ENCODE results near the gene ATP8B4. TPM values are rescaled to one million over a fixed set of nuclear protein-coding genes. Genes with fewer than 3 reads are reported as not detected.

ATP8B4 gene, protein sequence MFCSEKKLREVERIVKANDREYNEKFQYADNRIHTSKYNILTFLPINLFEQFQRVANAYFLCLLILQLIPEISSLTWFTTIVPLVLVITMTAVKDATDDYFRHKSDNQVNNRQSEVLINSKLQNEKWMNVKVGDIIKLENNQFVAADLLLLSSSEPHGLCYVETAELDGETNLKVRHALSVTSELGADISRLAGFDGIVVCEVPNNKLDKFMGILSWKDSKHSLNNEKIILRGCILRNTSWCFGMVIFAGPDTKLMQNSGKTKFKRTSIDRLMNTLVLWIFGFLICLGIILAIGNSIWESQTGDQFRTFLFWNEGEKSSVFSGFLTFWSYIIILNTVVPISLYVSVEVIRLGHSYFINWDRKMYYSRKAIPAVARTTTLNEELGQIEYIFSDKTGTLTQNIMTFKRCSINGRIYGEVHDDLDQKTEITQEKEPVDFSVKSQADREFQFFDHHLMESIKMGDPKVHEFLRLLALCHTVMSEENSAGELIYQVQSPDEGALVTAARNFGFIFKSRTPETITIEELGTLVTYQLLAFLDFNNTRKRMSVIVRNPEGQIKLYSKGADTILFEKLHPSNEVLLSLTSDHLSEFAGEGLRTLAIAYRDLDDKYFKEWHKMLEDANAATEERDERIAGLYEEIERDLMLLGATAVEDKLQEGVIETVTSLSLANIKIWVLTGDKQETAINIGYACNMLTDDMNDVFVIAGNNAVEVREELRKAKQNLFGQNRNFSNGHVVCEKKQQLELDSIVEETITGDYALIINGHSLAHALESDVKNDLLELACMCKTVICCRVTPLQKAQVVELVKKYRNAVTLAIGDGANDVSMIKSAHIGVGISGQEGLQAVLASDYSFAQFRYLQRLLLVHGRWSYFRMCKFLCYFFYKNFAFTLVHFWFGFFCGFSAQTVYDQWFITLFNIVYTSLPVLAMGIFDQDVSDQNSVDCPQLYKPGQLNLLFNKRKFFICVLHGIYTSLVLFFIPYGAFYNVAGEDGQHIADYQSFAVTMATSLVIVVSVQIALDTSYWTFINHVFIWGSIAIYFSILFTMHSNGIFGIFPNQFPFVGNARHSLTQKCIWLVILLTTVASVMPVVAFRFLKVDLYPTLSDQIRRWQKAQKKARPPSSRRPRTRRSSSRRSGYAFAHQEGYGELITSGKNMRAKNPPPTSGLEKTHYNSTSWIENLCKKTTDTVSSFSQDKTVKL
- 9.4 TPM for total RNA-seq
- long read RNA-seq, full-length matches to known transcripts: 1 of 4 reads
- long read RNA-seq, partial matches to known transcripts: 0 of 4 reads
- long read RNA-seq, other reads (novel, unspliced or antisense): 3 of 4 reads

DNA sequence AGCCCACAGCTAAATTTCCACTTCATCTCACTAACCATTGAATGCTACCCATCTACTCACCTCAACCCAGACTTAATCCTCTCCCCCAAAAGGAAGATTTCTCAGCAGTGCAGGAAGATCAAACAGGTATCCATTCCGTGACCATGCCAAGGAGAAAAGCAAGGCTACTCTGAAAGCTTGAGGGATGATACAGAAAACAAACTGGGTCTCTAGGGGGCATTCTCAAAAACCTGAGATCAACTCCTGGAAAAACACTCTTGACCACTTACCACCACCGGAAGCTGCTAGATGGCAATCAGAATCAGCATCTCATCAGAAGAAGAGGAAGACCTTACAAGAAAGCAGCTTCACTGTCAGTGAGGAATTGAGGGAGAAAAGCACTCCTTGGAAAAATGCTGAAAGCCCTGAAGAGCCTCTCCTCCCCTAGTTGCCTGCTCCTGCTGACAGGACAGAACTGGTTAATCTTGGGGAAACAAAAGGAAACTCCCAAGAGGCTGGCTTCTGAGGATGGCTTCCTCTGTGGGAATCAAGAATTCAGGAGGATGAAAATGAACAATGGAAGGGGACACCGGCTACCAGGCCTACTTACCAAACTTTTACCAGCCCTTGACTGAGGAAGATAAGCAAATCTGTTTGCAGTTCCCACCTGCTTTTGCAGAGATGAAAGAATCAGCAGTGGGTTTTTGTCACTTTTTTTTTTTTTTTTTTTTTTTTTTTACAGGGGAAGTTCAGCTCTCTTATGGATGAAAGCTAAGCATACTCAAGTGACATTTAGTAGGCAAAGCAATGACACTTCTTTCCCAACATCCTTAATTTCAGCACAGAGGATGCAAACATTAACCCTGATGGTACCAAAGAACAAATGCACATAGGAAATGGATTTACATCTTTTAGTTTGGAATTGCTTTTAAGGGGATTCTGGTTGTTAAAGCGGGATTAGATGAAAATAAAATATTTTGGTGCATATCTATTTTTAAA is at the start of gene ATP8B4:
ATP8B4 (minus strand) TSS at position 171 of the 978 bp plus-strand sequence. CDS start 12,267 bp downstream, outside the sequence.
- H3K27me3 ChIP-seq: no peaks in the 10 kb centered on the region
- no peak for ATAC-seq
- no peaks in the 10 kb centered on the region for H3K4me1 ChIP-seq
- intact Hi-C loops (cut with DNase I): no loop called here
- H3K9me3 ChIP-seq: no peaks in the 10 kb centered on the region
- DNase-seq: no peak
- H3K36me3 ChIP-seq: no peaks in the 10 kb centered on the region
- H3K4me3 ChIP-seq: no peak within 1 kb of the TSS
- TF ChIP-seq, protein P1, sequence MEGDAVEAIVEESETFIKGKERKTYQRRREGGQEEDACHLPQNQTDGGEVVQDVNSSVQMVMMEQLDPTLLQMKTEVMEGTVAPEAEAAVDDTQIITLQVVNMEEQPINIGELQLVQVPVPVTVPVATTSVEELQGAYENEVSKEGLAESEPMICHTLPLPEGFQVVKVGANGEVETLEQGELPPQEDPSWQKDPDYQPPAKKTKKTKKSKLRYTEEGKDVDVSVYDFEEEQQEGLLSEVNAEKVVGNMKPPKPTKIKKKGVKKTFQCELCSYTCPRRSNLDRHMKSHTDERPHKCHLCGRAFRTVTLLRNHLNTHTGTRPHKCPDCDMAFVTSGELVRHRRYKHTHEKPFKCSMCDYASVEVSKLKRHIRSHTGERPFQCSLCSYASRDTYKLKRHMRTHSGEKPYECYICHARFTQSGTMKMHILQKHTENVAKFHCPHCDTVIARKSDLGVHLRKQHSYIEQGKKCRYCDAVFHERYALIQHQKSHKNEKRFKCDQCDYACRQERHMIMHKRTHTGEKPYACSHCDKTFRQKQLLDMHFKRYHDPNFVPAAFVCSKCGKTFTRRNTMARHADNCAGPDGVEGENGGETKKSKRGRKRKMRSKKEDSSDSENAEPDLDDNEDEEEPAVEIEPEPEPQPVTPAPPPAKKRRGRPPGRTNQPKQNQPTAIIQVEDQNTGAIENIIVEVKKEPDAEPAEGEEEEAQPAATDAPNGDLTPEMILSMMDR (IDR thresholded peaks at IDR 0.05): no peak
- H3K27ac ChIP-seq: no peak within 1 kb of the TSS

GRCh38 chr15:50168379-50168778 is 49.3 kb upstream of the ATP8B4 start:
- intact Hi-C loops (cut with DNase I): no loop called here
- Histone ChIP-seq H3K4me1 (no peaks in the 10 kb centered on the region), H3K9me3 (no peaks in the 10 kb centered on the region), H3K4me3 (no peak overlapping the region), H3K27me3 (no peaks in the 10 kb centered on the region), H3K36me3 (no peaks in the 10 kb centered on the region), H3K27ac (no peak overlapping the region)
- ATAC-seq (no peak), DNase-seq (no peak)
- TF ChIP-seq, protein P1 (IDR thresholded peaks at IDR 0.05): no peak

DNA sequence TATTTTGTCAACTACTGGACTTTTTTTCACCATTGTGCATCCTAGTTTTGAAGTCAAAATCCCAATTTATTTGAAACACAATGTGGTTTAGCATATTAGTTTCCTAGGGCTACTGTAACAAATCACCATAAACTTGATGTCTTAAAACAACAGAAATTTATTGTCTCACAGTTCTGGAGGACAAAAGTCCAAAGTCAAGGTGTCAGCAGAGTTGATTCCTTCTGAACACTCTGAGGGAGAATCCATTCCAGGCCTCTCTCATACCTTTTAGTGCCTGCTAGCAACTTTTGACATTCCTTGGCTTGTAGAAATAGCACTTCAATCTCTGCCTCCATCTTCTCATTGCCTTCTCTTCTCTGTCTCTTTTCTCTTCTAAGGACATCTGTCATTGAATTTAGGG is 48.1 kb upstream of the ATP8B4 start:
- intact Hi-C loops (cut with DNase I): no loop called here
- no peak overlapping the region for H3K27ac ChIP-seq
- H3K4me1 ChIP-seq: no peaks in the 10 kb centered on the region
- H3K4me3 ChIP-seq: no peak overlapping the region
- TF ChIP-seq, protein P1 (IDR thresholded peaks at IDR 0.05): no peak
- no peak for DNase-seq
- no peaks in the 10 kb centered on the region for H3K9me3 ChIP-seq
- H3K36me3 ChIP-seq: no peaks in the 10 kb centered on the region
- H3K27me3 ChIP-seq: no peaks in the 10 kb centered on the region
- no peak for ATAC-seq

- Histone ChIP-seq H3K36me3 (no peaks in the 10 kb centered on the region), H3K4me1 (no peaks in the 10 kb centered on the region), H3K27me3 (no peaks in the 10 kb centered on the region), H3K4me3 (no peak overlapping the region), H3K9me3 (no peaks in the 10 kb centered on the region), H3K27ac (no peak overlapping the region)
- no peak for DNase-seq
- TF ChIP-seq, protein P1 (IDR thresholded peaks at IDR 0.05): no peak
- no peak for ATAC-seq
- intact Hi-C loops (cut with DNase I): no loop called here
Measured at GRCh38 chr15:50166216-50166615, 47.2 kb upstream of the ATP8B4 start.

All from upper lobe of right lung (tissue), 1 donor.